Mucosa of stomach (tissue), 1 donor: ENCODE measurements around the gene NR2F2.

Experiments used
- H3K27me3 ChIP-seq: one replicate; pipeline ENCODE4 v1.7.0; 2013; ENCODE audit warnings: mild to moderate bottlenecking, low read length; ENCODE audit not compliant: control insufficient read depth, insufficient read depth
- H3K36me3 ChIP-seq: one replicate; pipeline ENCODE4 v1.7.0; 2013; ENCODE audit warnings: low read length; ENCODE audit not compliant: control insufficient read depth, insufficient read depth
- H3K4me1 ChIP-seq: one replicate; pipeline ENCODE4 v1.7.0; 2013; ENCODE audit warnings: mild to moderate bottlenecking, low read length; ENCODE audit not compliant: control insufficient read depth, insufficient read depth
- H3K4me3 ChIP-seq: one replicate; pipeline ENCODE4 v1.7.0; 2013; ENCODE audit warnings: low read length
- H3K9ac ChIP-seq: one replicate; pipeline ENCODE4 v1.7.0; 2013; ENCODE audit warnings: mild to moderate bottlenecking, low read length, moderate library complexity
- H3K9me3 ChIP-seq: one replicate; pipeline ENCODE4 v1.7.0; 2013; ENCODE audit warnings: mild to moderate bottlenecking, low read length, moderate library complexity; ENCODE audit not compliant: control insufficient read depth
- donor health status: Pancreatic carcinoma.

The NR2F2 gene

GRCh38 chr15:96304839-96305238 is 25.7 kb upstream of the NR2F2 start:
- Histone ChIP-seq H3K36me3 (no peaks in the 10 kb centered on the region), H3K27me3 (no peaks in the 10 kb centered on the region), H3K9me3 (no peaks in the 10 kb centered on the region), H3K4me1 (no peaks in the 10 kb centered on the region), H3K4me3 (no peak overlapping the region), H3K9ac (no peak overlapping the region)

GRCh38 chr15:96306321-96306720 is 24.2 kb upstream of the NR2F2 start:
- Histone ChIP-seq H3K36me3 (no peaks in the 10 kb centered on the region), H3K4me3 (no peak overlapping the region), H3K27me3 (no peaks in the 10 kb centered on the region)

GRCh38 chr15:96307856-96308394 is 22.6 kb upstream of the NR2F2 start:
- Histone ChIP-seq H3K27me3 (no peaks in the 10 kb centered on the region), H3K4me1 (no peaks in the 10 kb centered on the region), H3K9me3 (no peaks in the 10 kb centered on the region), H3K9ac (no peak overlapping the region), H3K36me3 (no peaks in the 10 kb centered on the region), H3K4me3 (no peak overlapping the region)

More at GRCh38 chr15:96306321-96306720, 24.2 kb upstream of the NR2F2 start:
- Histone ChIP-seq H3K4me1 (no peaks in the 10 kb centered on the region), H3K9me3 (no peaks in the 10 kb centered on the region), H3K9ac (no peak overlapping the region)

- Histone ChIP-seq H3K9me3 (no peaks in the 10 kb centered on the region), H3K27me3 (no peaks in the 10 kb centered on the region), H3K4me1 (no peaks in the 10 kb centered on the region), H3K4me3 (no peak overlapping the region), H3K36me3 (no peaks in the 10 kb centered on the region), H3K9ac (no peak overlapping the region)
Measured at GRCh38 chr15:96309143-96309660, 21.3 kb upstream of the NR2F2 start.

GRCh38 chr15:96311256-96311955 is 19.1 kb upstream of the NR2F2 start:
- H3K27me3 ChIP-seq, result no peaks in the 10 kb centered on the region
- no peak overlapping the region for H3K4me3 ChIP-seq
- no peaks in the 10 kb centered on the region for H3K36me3 ChIP-seq
- H3K9me3 ChIP-seq, result no peaks in the 10 kb centered on the region
- H3K9ac ChIP-seq, result no peak overlapping the region
- H3K4me1 ChIP-seq, result no peaks in the 10 kb centered on the region

- H3K9me3 ChIP-seq, result no peaks in the 10 kb centered on the region
- no peak overlapping the region for H3K9ac ChIP-seq
- H3K27me3 ChIP-seq, result no peaks in the 10 kb centered on the region
- H3K4me1 ChIP-seq, result no peaks in the 10 kb centered on the region
- H3K4me3 ChIP-seq, result no peak overlapping the region
- H3K36me3 ChIP-seq, result no peaks in the 10 kb centered on the region
Measured at GRCh38 chr15:96311956-96312294, 18.6 kb upstream of the NR2F2 start.

GRCh38 chr15:96312641-96313335 is 17.7 kb upstream of the NR2F2 start:
- no peaks in the 10 kb centered on the region for H3K27me3 ChIP-seq
- H3K4me3 ChIP-seq, result no peak overlapping the region
- H3K9me3 ChIP-seq, result no peaks in the 10 kb centered on the region
- H3K9ac ChIP-seq, result no peak overlapping the region
- H3K36me3 ChIP-seq, result no peaks in the 10 kb centered on the region
- no peaks in the 10 kb centered on the region for H3K4me1 ChIP-seq

GRCh38 chr15:96314518-96314917 is 16.0 kb upstream of the NR2F2 start:
- no peaks in the 10 kb centered on the region for H3K9me3 ChIP-seq
- no peak overlapping the region for H3K9ac ChIP-seq
- no peaks in the 10 kb centered on the region for H3K4me1 ChIP-seq
- peaks cover 3% of the 10 kb centered on the region for H3K27me3 ChIP-seq
- H3K4me3 ChIP-seq, result no peak overlapping the region
- H3K36me3 ChIP-seq, result no peaks in the 10 kb centered on the region

GRCh38 chr15:96314963-96315362 is 15.5 kb upstream of the NR2F2 start:
- Histone ChIP-seq H3K27me3 (peaks cover 7% of the 10 kb centered on the region), H3K36me3 (no peaks in the 10 kb centered on the region)

GRCh38 chr15:96316953-96317629 is 13.4 kb upstream of the NR2F2 start:
- Histone ChIP-seq H3K9me3 (no peaks in the 10 kb centered on the region), H3K36me3 (no peaks in the 10 kb centered on the region), H3K4me3 (no peak overlapping the region), H3K4me1 (no peaks in the 10 kb centered on the region), H3K9ac (no peak overlapping the region), H3K27me3 (peaks cover 26% of the 10 kb centered on the region)

More at GRCh38 chr15:96314963-96315362, 15.5 kb upstream of the NR2F2 start:
- no peaks in the 10 kb centered on the region for H3K9me3 ChIP-seq
- H3K9ac ChIP-seq, result no peak overlapping the region
- H3K4me3 ChIP-seq, result no peak overlapping the region
- H3K4me1 ChIP-seq, result no peaks in the 10 kb centered on the region

GRCh38 chr15:96320107-96320506 is 10.4 kb upstream of the NR2F2 start:
- Histone ChIP-seq H3K4me1 (no peaks in the 10 kb centered on the region), H3K9ac (no peak overlapping the region), H3K36me3 (no peaks in the 10 kb centered on the region), H3K9me3 (no peaks in the 10 kb centered on the region), H3K4me3 (no peak overlapping the region), H3K27me3 (peaks cover 53% of the 10 kb centered on the region)
